Adrenal gland (tissue), 5 donors: Measurements from ENCODE around the gene TMOD1.
"Not testable (repeated sequence)": the region's sequence is repeated elsewhere in the genome, so short reads cannot be mapped to it uniquely, and the experiment has no call there.

ENCODE experiments used
- POLR2A ChIP-seq, 2 donors: fragments of 450-650 bp; IDR thresholded peaks; one replicate each; pipeline ENCODE4 v1.6.1; 2017; ENCODE audit warnings: antibody characterized with exemption in 2 of 2, mild to moderate bottlenecking in 2 of 2, moderate library complexity in 1 of 2
- TF ChIP-seq, protein P1 (sequence below), 6 experiments: fragments of 450-650 bp in 4 of 6; fragments of 200-600 bp in 2 of 6; sonication (generic) in 1 of 6; IDR thresholded peaks; 1 replicate in 5 of 6; 2 replicates in 1 of 6; pipeline versions ENCODE4 v1.5.1 to v1.8.0; 2016 to 2021; ENCODE audit warnings: antibody characterized with exemption in 6 of 6, mild to moderate bottlenecking in 2 of 6, moderate library complexity in 1 of 6
- donor health status: DM: no; HTN: no; CAD: no.

GRCh38 chr9:97498846-97499245, 2.6 kb upstream of the TMOD1 start:
- TF ChIP-seq, protein P1, sequence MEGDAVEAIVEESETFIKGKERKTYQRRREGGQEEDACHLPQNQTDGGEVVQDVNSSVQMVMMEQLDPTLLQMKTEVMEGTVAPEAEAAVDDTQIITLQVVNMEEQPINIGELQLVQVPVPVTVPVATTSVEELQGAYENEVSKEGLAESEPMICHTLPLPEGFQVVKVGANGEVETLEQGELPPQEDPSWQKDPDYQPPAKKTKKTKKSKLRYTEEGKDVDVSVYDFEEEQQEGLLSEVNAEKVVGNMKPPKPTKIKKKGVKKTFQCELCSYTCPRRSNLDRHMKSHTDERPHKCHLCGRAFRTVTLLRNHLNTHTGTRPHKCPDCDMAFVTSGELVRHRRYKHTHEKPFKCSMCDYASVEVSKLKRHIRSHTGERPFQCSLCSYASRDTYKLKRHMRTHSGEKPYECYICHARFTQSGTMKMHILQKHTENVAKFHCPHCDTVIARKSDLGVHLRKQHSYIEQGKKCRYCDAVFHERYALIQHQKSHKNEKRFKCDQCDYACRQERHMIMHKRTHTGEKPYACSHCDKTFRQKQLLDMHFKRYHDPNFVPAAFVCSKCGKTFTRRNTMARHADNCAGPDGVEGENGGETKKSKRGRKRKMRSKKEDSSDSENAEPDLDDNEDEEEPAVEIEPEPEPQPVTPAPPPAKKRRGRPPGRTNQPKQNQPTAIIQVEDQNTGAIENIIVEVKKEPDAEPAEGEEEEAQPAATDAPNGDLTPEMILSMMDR (IDR thresholded peaks at IDR 0.05) = not testable (repeated sequence)
- TF ChIP-seq POLR2A (IDR thresholded peaks at IDR 0.05) = not testable (repeated sequence)
